ENCODE results near the gene BCAP31.

DNA sequence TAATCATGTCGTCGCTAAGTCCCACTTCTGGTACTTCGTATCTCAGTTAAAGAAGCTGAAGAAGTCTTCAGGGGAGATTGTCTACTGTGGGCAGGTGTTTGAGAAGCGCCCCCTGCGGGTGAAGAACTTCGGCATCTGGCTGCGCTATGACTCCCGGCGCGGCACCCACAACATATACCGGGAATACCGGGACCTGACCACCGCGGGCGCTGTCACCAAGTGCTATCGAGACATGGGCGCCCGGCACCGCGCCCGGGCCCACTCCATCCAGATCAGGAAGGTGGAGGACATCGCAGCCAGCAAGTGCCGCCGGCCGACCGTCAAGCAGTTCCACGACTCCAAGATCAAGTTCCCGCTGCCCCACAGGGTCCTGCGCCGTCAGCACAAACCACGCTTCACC, 61.9 kb downstream of the BCAP31 start:
- TF ChIP-seq, protein P1, sequence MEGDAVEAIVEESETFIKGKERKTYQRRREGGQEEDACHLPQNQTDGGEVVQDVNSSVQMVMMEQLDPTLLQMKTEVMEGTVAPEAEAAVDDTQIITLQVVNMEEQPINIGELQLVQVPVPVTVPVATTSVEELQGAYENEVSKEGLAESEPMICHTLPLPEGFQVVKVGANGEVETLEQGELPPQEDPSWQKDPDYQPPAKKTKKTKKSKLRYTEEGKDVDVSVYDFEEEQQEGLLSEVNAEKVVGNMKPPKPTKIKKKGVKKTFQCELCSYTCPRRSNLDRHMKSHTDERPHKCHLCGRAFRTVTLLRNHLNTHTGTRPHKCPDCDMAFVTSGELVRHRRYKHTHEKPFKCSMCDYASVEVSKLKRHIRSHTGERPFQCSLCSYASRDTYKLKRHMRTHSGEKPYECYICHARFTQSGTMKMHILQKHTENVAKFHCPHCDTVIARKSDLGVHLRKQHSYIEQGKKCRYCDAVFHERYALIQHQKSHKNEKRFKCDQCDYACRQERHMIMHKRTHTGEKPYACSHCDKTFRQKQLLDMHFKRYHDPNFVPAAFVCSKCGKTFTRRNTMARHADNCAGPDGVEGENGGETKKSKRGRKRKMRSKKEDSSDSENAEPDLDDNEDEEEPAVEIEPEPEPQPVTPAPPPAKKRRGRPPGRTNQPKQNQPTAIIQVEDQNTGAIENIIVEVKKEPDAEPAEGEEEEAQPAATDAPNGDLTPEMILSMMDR (IDR thresholded peaks at IDR 0.05): peak; percentile 14 to 53 (median 33)
- no peak for TF ChIP-seq POLR2A (IDR thresholded peaks at IDR 0.05)
